HEK293 (cell line): ENCODE data around the gene MLPH.

Source experiments
- CTCF ChIA-PET: fragments of 350-600 bp; formaldehyde crosslinking; extraction: SDS; loops from one replicate; lab custom pipeline; 2021; ENCODE audit warnings: antibody characterized with exemption; lab: Yijun Ruan, JAX
- POLR2A ChIA-PET: fragments of 300-600 bp; formaldehyde crosslinking; extraction: SDS; loops from one replicate; lab custom pipeline; 2020; ENCODE audit warnings: antibody characterized with exemption, inconsistent platforms; lab: Yijun Ruan, JAX
- H3K27ac ChIP-seq: fragments of 200-500 bp; sonication (Bioruptor generic); 2 replicates; pipeline ENCODE4 v1.5.1; 2014; ENCODE audit warnings: low read depth, low read length, control low read depth, inconsistent platforms; ENCODE audit errors: extremely low read depth
- H3K36me3 ChIP-seq, 2 experiments: fragments of 200-500 bp in 1 of 2; sonication (Bioruptor generic) in 1 of 2; 1 replicate in 1 of 2; 2 replicates in 1 of 2; pipeline ENCODE4 v1.5.1; 2014 to 2017; ENCODE audit warnings: inconsistent platforms in 2 of 2, low read length in 2 of 2; ENCODE audit not compliant: control insufficient read depth in 2 of 2, insufficient read depth in 1 of 2
- H3K4me1 ChIP-seq: fragments of 200-500 bp; sonication (Bioruptor generic); 2 replicates; pipeline ENCODE4 v1.5.1; 2014; ENCODE audit warnings: mild to moderate bottlenecking, low read length, inconsistent platforms; ENCODE audit not compliant: control insufficient read depth, insufficient read depth
- H3K4me3 ChIP-seq: 2 replicates; pipeline ENCODE4 v1.5.1; 2011; ENCODE audit warnings: low read depth, mild to moderate bottlenecking, control low read depth, low read length, moderate library complexity
- H3K9me3 ChIP-seq: fragments of 200-500 bp; sonication (Bioruptor generic); 2 replicates; pipeline ENCODE4 v1.5.1; 2014; ENCODE audit warnings: low read depth, low read length, inconsistent platforms; ENCODE audit not compliant: control insufficient read depth, insufficient read depth
- GLIS1 ChIP-seq: fragments of 450-650 bp; formaldehyde crosslinking; IDR thresholded peaks from 2 replicates; pipeline ENCODE4 v1.5.1; 2016; ENCODE audit warnings: missing biosample characterization, missing genetic modification characterization
- MYNN ChIP-seq: fragments of 450-650 bp; formaldehyde crosslinking; IDR thresholded peaks from 2 replicates; pipeline ENCODE4 v1.5.1; 2016; ENCODE audit warnings: missing biosample characterization, missing genetic modification characterization, borderline replicate concordance
- RBAK ChIP-seq: fragments of 450-650 bp; formaldehyde crosslinking; IDR thresholded peaks from 2 replicates; pipeline ENCODE4 v1.5.1; 2016; ENCODE audit warnings: missing biosample characterization, missing genetic modification characterization
- SCRT2 ChIP-seq: fragments of 450-650 bp; formaldehyde crosslinking; IDR thresholded peaks from 2 replicates; pipeline ENCODE4 v1.5.1; 2016; ENCODE audit warnings: missing biosample characterization, missing genetic modification characterization
- ZFHX2 ChIP-seq: fragments of 450-650 bp; formaldehyde crosslinking; conservative IDR thresholded peaks from 2 replicates; pipeline ENCODE4 v1.5.1; 2016; ENCODE audit warnings: missing biosample characterization, missing genetic modification characterization
- ZNF140 ChIP-seq: fragments of 450-650 bp; formaldehyde crosslinking; IDR thresholded peaks from 2 replicates; pipeline ENCODE4 v1.5.1; 2016; ENCODE audit warnings: missing biosample characterization, missing genetic modification characterization
- ZNF184 ChIP-seq: fragments of 450-650 bp; IDR thresholded peaks from 2 replicates; pipeline ENCODE4 v1.5.1; 2018; ENCODE audit warnings: missing biosample characterization, mild to moderate bottlenecking, missing genetic modification characterization
- ZNF223 ChIP-seq: fragments of 450-650 bp; formaldehyde crosslinking; IDR thresholded peaks from 2 replicates; pipeline ENCODE4 v1.5.1; 2016; ENCODE audit warnings: missing biosample characterization, missing genetic modification characterization
- ZNF530 ChIP-seq: fragments of 450-650 bp; formaldehyde crosslinking; IDR thresholded peaks from 2 replicates; pipeline ENCODE4 v1.5.1; 2016; ENCODE audit warnings: low read depth, missing biosample characterization, missing genetic modification characterization
- ZNF555 ChIP-seq: fragments of 450-650 bp; formaldehyde crosslinking; conservative IDR thresholded peaks from 2 replicates; pipeline ENCODE4 v1.5.1; 2017; ENCODE audit warnings: missing biosample characterization, mild to moderate bottlenecking, missing genetic modification characterization, inconsistent platforms
- ZNF629 ChIP-seq: fragments of 450-650 bp; formaldehyde crosslinking; IDR thresholded peaks from 2 replicates; pipeline ENCODE4 v1.5.1; 2017; ENCODE audit warnings: missing biosample characterization, missing genetic modification characterization
- ZNF747 ChIP-seq: fragments of 450-650 bp; formaldehyde crosslinking; IDR thresholded peaks from 2 replicates; pipeline ENCODE4 v1.5.1; 2016; ENCODE audit warnings: missing biosample characterization, missing genetic modification characterization
- ZXDB ChIP-seq: fragments of 450-650 bp; formaldehyde crosslinking; IDR thresholded peaks from 2 replicates; pipeline ENCODE4 v1.5.1; 2016; ENCODE audit warnings: missing biosample characterization, missing genetic modification characterization
- TF ChIP-seq, protein P1 (sequence below): fragments of 450-650 bp; formaldehyde crosslinking; IDR thresholded peaks from 2 replicates; pipeline ENCODE4 v1.5.1; 2017; ENCODE audit warnings: missing biosample characterization, missing genetic modification characterization
- TF ChIP-seq, protein P2 (sequence below): fragments of 450-650 bp; formaldehyde crosslinking; IDR thresholded peaks from 2 replicates; pipeline ENCODE4 v1.5.1; 2017; ENCODE audit warnings: missing biosample characterization, missing genetic modification characterization
- TF ChIP-seq, protein P3 (sequence below): fragments of 450-650 bp; formaldehyde crosslinking; optimal IDR thresholded peaks from 2 replicates; pipeline ENCODE3; 2016; ENCODE audit warnings: missing biosample characterization, mild to moderate bottlenecking, missing genetic modification characterization

MLPH gene

DNA sequence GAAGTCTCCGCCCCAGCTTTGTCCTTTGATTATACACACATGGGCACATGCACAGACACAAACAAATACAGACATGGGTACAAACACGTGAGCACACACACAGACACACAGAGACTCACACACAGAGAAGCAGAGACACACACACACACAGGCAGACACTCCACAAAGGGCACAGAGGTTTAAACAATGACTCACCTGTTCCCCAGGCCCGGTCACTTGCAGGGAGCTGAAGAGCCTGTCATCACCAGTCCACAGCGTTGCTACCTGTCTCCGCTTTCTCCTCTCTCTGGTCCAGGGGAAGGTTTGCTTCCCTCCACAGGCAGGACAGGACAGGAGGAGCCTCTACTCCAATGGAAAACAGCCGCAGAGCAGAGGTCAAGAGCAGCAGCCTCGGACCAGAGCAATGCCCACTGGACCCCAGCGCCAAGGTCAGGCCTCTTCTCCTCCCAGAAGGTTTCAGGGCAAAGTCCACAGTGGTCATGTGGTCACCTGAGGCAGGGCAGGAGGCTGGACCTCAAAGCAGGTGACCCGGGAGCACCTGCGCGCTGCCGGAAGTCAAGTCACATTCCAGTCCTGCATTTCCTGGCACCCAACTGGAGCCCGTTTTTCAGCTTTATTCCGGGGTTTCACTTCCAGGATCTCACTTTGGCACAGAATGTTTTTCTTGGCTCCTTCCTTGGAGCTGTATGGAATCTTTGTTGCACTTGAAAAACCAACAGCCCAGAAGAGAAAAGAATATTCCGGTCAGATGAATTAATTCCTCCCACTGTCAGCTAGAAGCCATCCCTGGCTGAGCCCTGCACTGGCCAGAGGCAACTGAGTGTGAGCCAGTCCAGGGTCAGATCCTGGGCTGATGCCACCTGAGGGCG lies 103.5 kb downstream of the MLPH start, which contains the start of gene RAB17:
TSS of gene RAB17 (minus strand) at position 463 of the 869 bp plus-strand sequence. CDS start 4,580 bp downstream, outside the sequence.
- ChIA-PET POLR2A (no interaction called here), CTCF (interaction anchor here (0.6 to 1.7 kb wide), 4 partner anchors 18 to 155 kb away, joined by 3 to 4 read pairs (median 3); no protein-coding TSS in a partner anchor)
- Histone ChIP-seq H3K36me3 (no peaks in the 10 kb centered on the region), H3K27ac (no peak within 1 kb of the TSS), H3K9me3 (no peaks in the 10 kb centered on the region), H3K4me3 (peak within 1 kb of the TSS; percentile 26), H3K4me1 (peaks cover 7% of the 10 kb centered on the region; the same call in 1 of the 2 replicates)
- TF ChIP-seq ZNF140 (tag by site-specific recombination) (no peak), SCRT2 (tag by site-specific recombination) (no peak), RBAK (tag by site-specific recombination) (no peak), ZNF629 (no peak), GLIS1 (0 out of 2 replicates have a peak, but pooled peaks have one; percentile 9), ZXDB (tag by site-specific recombination) (no peak), ZNF530 (tag by site-specific recombination) (no peak)
- TF ChIP-seq, protein P1, sequence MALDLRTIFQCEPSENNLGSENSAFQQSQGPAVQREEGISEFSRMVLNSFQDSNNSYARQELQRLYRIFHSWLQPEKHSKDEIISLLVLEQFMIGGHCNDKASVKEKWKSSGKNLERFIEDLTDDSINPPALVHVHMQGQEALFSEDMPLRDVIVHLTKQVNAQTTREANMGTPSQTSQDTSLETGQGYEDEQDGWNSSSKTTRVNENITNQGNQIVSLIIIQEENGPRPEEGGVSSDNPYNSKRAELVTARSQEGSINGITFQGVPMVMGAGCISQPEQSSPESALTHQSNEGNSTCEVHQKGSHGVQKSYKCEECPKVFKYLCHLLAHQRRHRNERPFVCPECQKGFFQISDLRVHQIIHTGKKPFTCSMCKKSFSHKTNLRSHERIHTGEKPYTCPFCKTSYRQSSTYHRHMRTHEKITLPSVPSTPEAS (tag by site-specific recombination) = 0 out of 2 replicates have a peak, but pooled peaks have one; percentile 39
- TF ChIP-seq, protein P2, sequence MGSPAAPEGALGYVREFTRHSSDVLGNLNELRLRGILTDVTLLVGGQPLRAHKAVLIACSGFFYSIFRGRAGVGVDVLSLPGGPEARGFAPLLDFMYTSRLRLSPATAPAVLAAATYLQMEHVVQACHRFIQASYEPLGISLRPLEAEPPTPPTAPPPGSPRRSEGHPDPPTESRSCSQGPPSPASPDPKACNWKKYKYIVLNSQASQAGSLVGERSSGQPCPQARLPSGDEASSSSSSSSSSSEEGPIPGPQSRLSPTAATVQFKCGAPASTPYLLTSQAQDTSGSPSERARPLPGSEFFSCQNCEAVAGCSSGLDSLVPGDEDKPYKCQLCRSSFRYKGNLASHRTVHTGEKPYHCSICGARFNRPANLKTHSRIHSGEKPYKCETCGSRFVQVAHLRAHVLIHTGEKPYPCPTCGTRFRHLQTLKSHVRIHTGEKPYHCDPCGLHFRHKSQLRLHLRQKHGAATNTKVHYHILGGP = no peak
- TF ChIP-seq, protein P3, sequence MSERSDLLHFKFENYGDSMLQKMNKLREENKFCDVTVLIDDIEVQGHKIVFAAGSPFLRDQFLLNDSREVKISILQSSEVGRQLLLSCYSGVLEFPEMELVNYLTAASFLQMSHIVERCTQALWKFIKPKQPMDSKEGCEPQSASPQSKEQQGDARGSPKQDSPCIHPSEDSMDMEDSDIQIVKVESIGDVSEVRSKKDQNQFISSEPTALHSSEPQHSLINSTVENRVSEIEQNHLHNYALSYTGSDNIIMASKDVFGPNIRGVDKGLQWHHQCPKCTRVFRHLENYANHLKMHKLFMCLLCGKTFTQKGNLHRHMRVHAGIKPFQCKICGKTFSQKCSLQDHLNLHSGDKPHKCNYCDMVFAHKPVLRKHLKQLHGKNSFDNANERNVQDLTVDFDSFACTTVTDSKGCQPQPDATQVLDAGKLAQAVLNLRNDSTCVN = no peak

DNA sequence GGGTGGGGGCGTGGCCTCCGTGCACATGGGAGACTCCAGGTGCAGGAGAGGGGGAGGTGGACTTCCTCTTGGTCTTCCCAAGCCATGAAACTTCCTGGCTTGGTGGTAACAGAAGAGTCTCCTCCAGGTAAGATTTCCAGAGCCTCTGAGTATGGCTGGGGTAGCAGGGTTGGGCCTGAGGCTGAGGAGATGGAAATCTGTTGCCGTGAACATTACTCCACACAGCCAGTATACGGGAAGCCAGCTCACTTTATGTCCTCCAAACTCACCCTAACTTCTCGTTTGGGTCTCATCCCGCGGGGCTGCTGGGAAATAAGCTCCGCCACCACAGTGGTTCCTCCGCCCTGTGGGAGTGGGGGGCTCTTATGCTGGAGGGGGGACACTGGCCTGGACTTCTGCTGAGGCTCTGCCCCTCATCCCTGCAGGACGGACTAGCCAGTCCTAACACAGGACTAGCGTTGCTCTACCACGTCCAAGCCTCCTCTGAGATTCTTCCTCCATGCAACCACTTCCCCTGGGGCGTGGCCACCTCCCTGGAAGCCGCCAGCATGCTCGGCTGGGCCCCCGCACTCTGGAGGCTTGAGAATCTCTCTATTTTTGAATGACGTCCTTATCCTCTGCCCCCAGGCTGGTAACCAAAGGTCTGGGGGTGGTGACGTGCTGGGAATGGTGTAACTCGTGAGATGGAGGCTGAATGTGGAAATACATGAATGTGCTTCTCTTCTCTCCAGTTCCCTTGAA lies 104.3 kb downstream of the MLPH start:
- Histone ChIP-seq H3K4me3 (no peak overlapping the region), H3K9me3 (no peaks in the 10 kb centered on the region), H3K36me3 (no peaks in the 10 kb centered on the region), H3K27ac (no peak overlapping the region), H3K4me1 (peaks cover 7% of the 10 kb centered on the region; the same call in 1 of the 2 replicates)
- ChIA-PET POLR2A (no interaction called here), CTCF (interaction anchor here (1.6 to 1.7 kb wide), 2 partner anchors 19 to 154 kb away, joined by 3 to 4 read pairs; no protein-coding TSS in a partner anchor)
- no peak for TF ChIP-seq ZNF555 (tag by site-specific recombination)
- TF ChIP-seq MYNN (tag by site-specific recombination) = 0 out of 2 replicates have a peak, but pooled peaks have one; percentile 53
- no peak for TF ChIP-seq ZNF223 (tag by site-specific recombination)
- TF ChIP-seq ZFHX2 (tag by site-specific recombination) = 0 out of 2 replicates have a peak, but pooled peaks have one; percentile 14

DNA sequence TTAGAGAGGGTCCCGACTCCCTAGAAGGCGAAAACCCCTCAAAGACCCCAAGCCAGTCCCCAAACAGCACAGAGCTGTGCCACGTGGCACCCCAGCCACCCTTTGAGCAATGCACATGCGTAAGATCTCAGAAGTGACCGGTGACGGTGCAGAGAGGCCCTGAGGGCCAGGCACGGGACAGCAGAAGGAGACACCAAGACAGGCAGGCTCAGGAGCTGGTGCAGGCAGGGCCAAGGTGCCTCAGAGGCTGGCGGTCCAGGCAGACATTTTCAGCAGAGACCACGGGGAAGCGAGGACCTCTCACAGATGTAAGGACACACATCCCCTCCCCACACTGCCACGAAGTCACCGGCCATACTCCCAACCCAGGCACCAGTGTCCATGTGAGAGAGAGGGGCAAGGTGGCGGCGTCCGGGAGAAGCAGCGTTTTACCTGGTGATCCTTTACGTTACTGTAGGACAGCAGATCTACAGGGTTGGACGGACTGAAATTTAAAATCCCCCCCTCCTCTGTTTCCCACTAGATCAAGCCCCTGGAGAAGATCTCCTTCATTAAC lies 105.5 kb downstream of the MLPH start:
- Histone ChIP-seq H3K9me3 (no peaks in the 10 kb centered on the region), H3K4me1 (peaks cover 7% of the 10 kb centered on the region; the same call in 1 of the 2 replicates), H3K4me3 (no peak overlapping the region), H3K36me3 (no peaks in the 10 kb centered on the region), H3K27ac (no peak overlapping the region)
- ChIA-PET POLR2A (no interaction called here), CTCF (interaction anchor here (0.7 to 1.2 kb wide), 2 partner anchors 21 to 76 kb away, joined by 3 to 4 read pairs; no protein-coding TSS in a partner anchor)
- TF ChIP-seq, protein P3 = no peak
- TF ChIP-seq ZNF184 (tag by site-specific recombination) (no peak), ZNF747 (tag by site-specific recombination) (no peak)
